ENCODE data around the gene SPON2. TPM values are rescaled to one million over a fixed set of nuclear protein-coding genes. Genes with fewer than 3 reads are reported as not detected.

Gene SPON2
- total RNA-seq, 1 experiment from 2014 or later, result 0.54 TPM

DNA sequence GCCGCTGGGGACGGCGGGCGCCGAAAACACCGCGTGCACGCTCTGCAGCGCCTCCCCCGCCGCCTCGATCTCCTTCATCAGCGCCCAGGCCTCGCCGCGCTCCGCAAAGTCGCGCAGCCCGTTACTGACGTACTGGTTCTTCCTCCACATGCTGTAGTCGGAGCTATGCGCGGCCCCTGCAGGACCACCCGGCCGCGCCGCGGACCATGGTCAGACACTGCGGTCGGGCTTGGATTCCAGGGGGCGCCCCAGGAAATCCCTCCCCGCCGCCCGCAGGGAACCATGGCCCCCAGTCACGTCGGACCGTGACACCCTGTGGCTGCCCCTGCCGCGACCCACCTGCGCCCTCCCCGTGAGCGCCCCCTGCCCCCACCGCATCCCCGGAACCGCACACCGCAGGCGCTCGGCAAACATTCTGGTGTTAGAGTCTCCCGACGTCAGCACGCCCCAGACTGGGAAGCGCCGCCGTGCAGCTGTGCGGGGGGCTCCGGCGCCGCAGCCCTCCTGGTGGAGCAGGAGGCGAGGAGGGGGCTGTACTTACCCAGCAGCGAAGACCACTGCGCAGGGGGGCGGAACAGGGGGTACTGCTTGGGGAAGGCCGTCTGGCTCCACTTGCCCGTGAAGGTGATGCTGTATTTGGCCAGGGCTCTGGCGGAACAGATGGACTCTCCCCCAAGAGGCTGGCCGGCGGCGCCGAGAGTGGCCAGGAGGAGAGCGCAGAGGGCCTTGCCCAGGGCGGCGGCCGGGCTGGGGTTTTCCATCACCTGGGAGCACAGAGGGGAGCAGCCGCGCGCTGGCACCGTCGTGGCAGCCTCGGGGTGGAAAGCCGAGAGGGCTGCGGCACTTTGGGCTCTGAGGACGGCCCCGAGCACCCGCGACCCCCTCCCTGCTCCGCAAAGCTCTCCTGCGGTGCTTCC lies 814 bp downstream of the SPON2 start:
- no peaks in the 10 kb centered on the region for H3K27me3 Mint-ChIP-seq (ENCODE audit: insufficient read depth, unreplicated experiment)
- no peaks in the 10 kb centered on the region for H3K9me3 Mint-ChIP-seq (ENCODE audit: unreplicated experiment)
- TF ChIP-seq, protein P1, sequence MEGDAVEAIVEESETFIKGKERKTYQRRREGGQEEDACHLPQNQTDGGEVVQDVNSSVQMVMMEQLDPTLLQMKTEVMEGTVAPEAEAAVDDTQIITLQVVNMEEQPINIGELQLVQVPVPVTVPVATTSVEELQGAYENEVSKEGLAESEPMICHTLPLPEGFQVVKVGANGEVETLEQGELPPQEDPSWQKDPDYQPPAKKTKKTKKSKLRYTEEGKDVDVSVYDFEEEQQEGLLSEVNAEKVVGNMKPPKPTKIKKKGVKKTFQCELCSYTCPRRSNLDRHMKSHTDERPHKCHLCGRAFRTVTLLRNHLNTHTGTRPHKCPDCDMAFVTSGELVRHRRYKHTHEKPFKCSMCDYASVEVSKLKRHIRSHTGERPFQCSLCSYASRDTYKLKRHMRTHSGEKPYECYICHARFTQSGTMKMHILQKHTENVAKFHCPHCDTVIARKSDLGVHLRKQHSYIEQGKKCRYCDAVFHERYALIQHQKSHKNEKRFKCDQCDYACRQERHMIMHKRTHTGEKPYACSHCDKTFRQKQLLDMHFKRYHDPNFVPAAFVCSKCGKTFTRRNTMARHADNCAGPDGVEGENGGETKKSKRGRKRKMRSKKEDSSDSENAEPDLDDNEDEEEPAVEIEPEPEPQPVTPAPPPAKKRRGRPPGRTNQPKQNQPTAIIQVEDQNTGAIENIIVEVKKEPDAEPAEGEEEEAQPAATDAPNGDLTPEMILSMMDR (IDR thresholded peaks at IDR 0.05; ENCODE audit: unreplicated experiment), result no peak
- POLR2A ChIA-PET, result no interaction called here
- CTCF ChIA-PET, result interaction anchor here (0.6 kb wide), 1 partner anchor 19 kb away, joined by 3 read pairs; no protein-coding TSS in a partner anchor
- no peak for DNase-seq (ENCODE audit: unreplicated experiment)
- no peak overlapping the region for H3K27ac Mint-ChIP-seq (ENCODE audit: low read depth, unreplicated experiment)
- no TSS peak for BruUV-seq (replicated peaks)
- H3K4me3 Mint-ChIP-seq (ENCODE audit: unreplicated experiment), result no peak overlapping the region
- no peaks in the 10 kb centered on the region for H3K36me3 Mint-ChIP-seq (ENCODE audit: insufficient read depth, unreplicated experiment)
- intact Hi-C loops (cut with micrococcal nuclease), result no loop called here
- peaks cover 4% of the 10 kb centered on the region for H3K4me1 Mint-ChIP-seq (ENCODE audit: insufficient read depth, unreplicated experiment)

DNA sequence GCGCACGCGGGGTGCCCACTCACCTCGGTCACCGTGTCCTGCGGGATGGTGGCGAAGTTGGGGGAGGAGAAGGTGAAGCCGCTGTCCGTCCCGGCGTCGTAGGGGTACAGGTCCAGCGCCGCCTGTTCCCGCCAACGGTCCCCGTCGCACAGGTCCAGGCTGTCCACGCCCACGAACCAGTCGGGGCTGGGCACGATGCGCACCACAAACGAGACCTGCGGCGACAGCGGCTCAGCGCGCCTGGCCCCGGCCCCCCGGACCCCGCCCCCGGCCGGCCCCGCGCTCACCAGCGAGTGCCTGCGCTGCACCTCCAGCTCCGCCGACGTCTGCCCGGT lies 1.4 kb downstream of the SPON2 start:
- POLR2A ChIA-PET, result no interaction called here
- Mint-ChIP-seq H3K36me3 (ENCODE audit: insufficient read depth, unreplicated experiment) (no peaks in the 10 kb centered on the region), H3K27me3 (ENCODE audit: insufficient read depth, unreplicated experiment) (no peaks in the 10 kb centered on the region), H3K4me1 (ENCODE audit: insufficient read depth, unreplicated experiment) (no peaks in the 10 kb centered on the region), H3K27ac (ENCODE audit: low read depth, unreplicated experiment) (no peak overlapping the region), H3K4me3 (ENCODE audit: unreplicated experiment) (no peak overlapping the region), H3K9me3 (ENCODE audit: unreplicated experiment) (no peaks in the 10 kb centered on the region)
- no TSS peak for BruUV-seq (replicated peaks)
- DNase-seq (ENCODE audit: unreplicated experiment), result no peak
- intact Hi-C loops (cut with micrococcal nuclease), result no loop called here
- CTCF ChIA-PET, result no interaction called here
- TF ChIP-seq, protein P1 (IDR thresholded peaks at IDR 0.05; ENCODE audit: unreplicated experiment), result no peak

DNA sequence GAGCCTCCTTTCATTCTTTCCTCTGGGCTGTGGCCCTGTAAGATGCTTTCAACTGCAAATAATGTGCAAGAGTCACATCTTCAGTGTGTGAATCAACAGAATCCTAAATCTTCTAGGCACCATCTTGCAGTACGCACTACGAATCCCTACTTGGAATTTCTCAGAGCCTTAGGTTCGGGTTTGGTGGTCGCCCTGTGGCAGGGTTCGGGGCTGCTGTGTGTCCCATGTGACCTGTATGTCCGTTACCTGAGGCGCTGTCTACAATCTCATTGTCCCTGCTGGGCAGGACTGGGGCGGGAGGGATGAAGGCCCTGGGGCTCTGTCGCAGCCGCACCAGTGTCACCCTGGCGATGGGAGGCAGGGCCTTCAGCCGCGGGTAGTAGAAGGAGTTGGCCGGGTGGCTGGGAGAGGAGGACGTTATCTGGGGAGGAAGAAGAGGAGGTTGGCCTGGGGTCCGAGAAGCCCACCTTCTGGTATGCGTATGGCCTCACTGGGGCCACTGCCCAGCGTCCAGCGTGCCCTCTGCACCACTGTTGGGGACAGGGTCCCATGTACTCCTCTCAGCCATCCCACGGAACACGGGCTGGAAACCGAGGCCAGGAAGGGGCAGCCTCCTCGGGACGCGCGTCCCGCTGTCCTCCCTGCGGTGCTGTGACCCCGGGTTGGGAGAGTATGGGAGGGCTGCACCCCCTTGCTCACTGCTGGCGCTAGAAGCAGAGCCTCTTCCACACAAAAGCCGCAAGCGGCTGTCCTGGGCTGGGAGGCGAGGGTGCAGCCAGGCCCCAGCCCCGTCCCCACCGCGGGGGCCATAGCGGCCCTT lies 2.0 kb downstream of the SPON2 start:
- Mint-ChIP-seq H3K4me3 (ENCODE audit: unreplicated experiment) (no peak overlapping the region), H3K4me1 (ENCODE audit: insufficient read depth, unreplicated experiment) (no peaks in the 10 kb centered on the region), H3K27me3 (ENCODE audit: insufficient read depth, unreplicated experiment) (no peaks in the 10 kb centered on the region), H3K9me3 (ENCODE audit: unreplicated experiment) (no peaks in the 10 kb centered on the region), H3K36me3 (ENCODE audit: insufficient read depth, unreplicated experiment) (no peaks in the 10 kb centered on the region), H3K27ac (ENCODE audit: low read depth, unreplicated experiment) (no peak overlapping the region)
- TF ChIP-seq, protein P1 (IDR thresholded peaks at IDR 0.05; ENCODE audit: unreplicated experiment), result no peak
- intact Hi-C loops (cut with micrococcal nuclease), result no loop called here
- ChIA-PET POLR2A (no interaction called here), CTCF (interaction anchor here (1.0 kb wide), 1 partner anchor 459 kb away, joined by 3 read pairs; no protein-coding TSS in a partner anchor)
- DNase-seq (ENCODE audit: unreplicated experiment), result no peak
- BruUV-seq (replicated peaks), result no TSS peak

DNA sequence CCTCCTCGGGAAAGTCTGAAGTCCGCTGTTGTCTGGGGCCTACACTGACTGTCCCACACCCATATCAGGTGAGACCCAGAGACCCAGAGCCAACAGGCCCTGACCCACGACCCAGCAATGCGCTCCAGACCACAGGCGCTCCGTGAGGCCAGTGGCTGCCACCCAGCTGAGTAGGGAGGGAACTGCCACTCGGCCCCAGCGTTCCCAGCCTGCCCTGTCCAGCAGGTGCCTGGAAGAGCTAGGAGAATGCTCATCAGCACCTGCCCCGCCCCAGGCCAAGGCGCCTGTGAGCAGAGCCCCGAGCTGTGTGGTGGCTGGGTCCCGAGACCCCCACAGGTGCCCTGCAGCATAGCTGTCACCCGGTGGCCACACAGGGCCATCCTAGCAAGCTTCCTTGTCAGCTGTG lies 2.7 kb downstream of the SPON2 start:
- no peak overlapping the region for H3K4me3 Mint-ChIP-seq (ENCODE audit: unreplicated experiment)
- TF ChIP-seq, protein P1 (IDR thresholded peaks at IDR 0.05; ENCODE audit: unreplicated experiment), result no peak
- BruUV-seq (replicated peaks), result no TSS peak
- POLR2A ChIA-PET, result no interaction called here
- no peak overlapping the region for H3K27ac Mint-ChIP-seq (ENCODE audit: low read depth, unreplicated experiment)
- H3K27me3 Mint-ChIP-seq (ENCODE audit: insufficient read depth, unreplicated experiment), result no peaks in the 10 kb centered on the region
- intact Hi-C loops (cut with micrococcal nuclease), result loop anchor here (5.0 kb wide), 1 partner anchor 78 kb away; the partner anchor contains the start of gene CTBP1
- no peaks in the 10 kb centered on the region for H3K36me3 Mint-ChIP-seq (ENCODE audit: insufficient read depth, unreplicated experiment)
- no peak for DNase-seq (ENCODE audit: unreplicated experiment)
- CTCF ChIA-PET, result interaction anchor here (0.6 to 1.0 kb wide), 3 partner anchors 89 to 460 kb away, joined by 3 read pairs; no protein-coding TSS in a partner anchor
- no peaks in the 10 kb centered on the region for H3K9me3 Mint-ChIP-seq (ENCODE audit: unreplicated experiment)
- no peaks in the 10 kb centered on the region for H3K4me1 Mint-ChIP-seq (ENCODE audit: insufficient read depth, unreplicated experiment)

Data from MCF 10A (cell line).